Loucy (cell line): ENCODE measurements around the gene NDC1.

Source experiments
- H2AFZ ChIP-seq: fragments of 200-600 bp; sonication (generic); 2 replicates; pipeline ENCODE4 v1.6.0; 2016; ENCODE audit warnings: antibody characterized with exemption, mild to moderate bottlenecking, low read length, moderate library complexity
- H3F3A ChIP-seq: fragments of 200-600 bp; 2 replicates; pipeline ENCODE4 v1.6.0; 2016; ENCODE audit warnings: antibody characterized with exemption, low read depth, mild to moderate bottlenecking
- H3K27me3 ChIP-seq: fragments of 200-600 bp; sonication (generic); 2 replicates; pipeline ENCODE4 v1.6.1; 2014; ENCODE audit warnings: low read length, mild to moderate bottlenecking; ENCODE audit not compliant: insufficient read depth, poor library complexity, severe bottlenecking
- H3K36me3 ChIP-seq: fragments of 200-600 bp; sonication (generic); 2 replicates; pipeline ENCODE4 v1.6.1; 2016; ENCODE audit warnings: low read length; ENCODE audit not compliant: insufficient read depth
- H3K4me1 ChIP-seq: fragments of 200-600 bp; sonication (generic); 2 replicates; pipeline ENCODE4 v1.5.1; 2014; ENCODE audit warnings: low read length, mild to moderate bottlenecking; ENCODE audit not compliant: insufficient read depth, poor library complexity, severe bottlenecking
- H3K4me2 ChIP-seq: fragments of 200-600 bp; sonication (generic); 2 replicates; pipeline ENCODE4 v1.6.0; 2014; ENCODE audit warnings: antibody characterized with exemption, low read length, low read depth, mild to moderate bottlenecking; ENCODE audit not compliant: poor library complexity, severe bottlenecking
- H3K4me3 ChIP-seq: fragments of 200-600 bp; sonication (generic); 2 replicates; pipeline ENCODE4 v1.5.1; 2014; ENCODE audit warnings: low read length, mild to moderate bottlenecking, mixed read lengths; ENCODE audit not compliant: poor library complexity, severe bottlenecking
- H3K79me2 ChIP-seq: fragments of 200-600 bp; sonication (generic); 2 replicates; pipeline ENCODE4 v1.6.1; 2014; ENCODE audit warnings: low read length; ENCODE audit not compliant: insufficient read depth
- H3K9ac ChIP-seq: fragments of 200-600 bp; sonication (generic); 2 replicates; pipeline ENCODE4 v1.6.0; 2014; ENCODE audit warnings: mild to moderate bottlenecking, low read depth, low read length, moderate library complexity; ENCODE audit not compliant: poor library complexity, severe bottlenecking
- H3K9me2 ChIP-seq: fragments of 200-600 bp; sonication (generic); replicated peaks from 2 replicates; pipeline ENCODE4 v1.6.1; 2016; ENCODE audit warnings: low read depth, low read length, mixed read lengths
- H3K9me3 ChIP-seq: fragments of 200-600 bp; sonication (generic); 2 replicates; pipeline ENCODE4 v1.6.1; 2014; ENCODE audit warnings: mild to moderate bottlenecking, antibody characterized with exemption, low read length, low read depth; ENCODE audit not compliant: insufficient read depth
- H4K20me1 ChIP-seq: fragments of 200-600 bp; sonication (generic); 2 replicates; pipeline ENCODE4 v1.6.0; 2014; ENCODE audit warnings: antibody characterized with exemption, low read length, mild to moderate bottlenecking; ENCODE audit not compliant: insufficient read depth, poor library complexity, severe bottlenecking
- EZH2phosphoT487 ChIP-seq: fragments of 200-600 bp; IDR thresholded peaks from 2 replicates; pipeline ENCODE4 v1.6.1; 2018; ENCODE audit warnings: antibody characterized with exemption, mild to moderate bottlenecking, moderate library complexity, borderline replicate concordance
- TF ChIP-seq, protein P1 (sequence below): fragments of 200-600 bp; sonication (generic); conservative IDR thresholded peaks from 2 replicates; pipeline ENCODE4 v1.5.1; 2014; ENCODE audit warnings: mild to moderate bottlenecking, antibody characterized with exemption, low read length

The NDC1 gene

DNA sequence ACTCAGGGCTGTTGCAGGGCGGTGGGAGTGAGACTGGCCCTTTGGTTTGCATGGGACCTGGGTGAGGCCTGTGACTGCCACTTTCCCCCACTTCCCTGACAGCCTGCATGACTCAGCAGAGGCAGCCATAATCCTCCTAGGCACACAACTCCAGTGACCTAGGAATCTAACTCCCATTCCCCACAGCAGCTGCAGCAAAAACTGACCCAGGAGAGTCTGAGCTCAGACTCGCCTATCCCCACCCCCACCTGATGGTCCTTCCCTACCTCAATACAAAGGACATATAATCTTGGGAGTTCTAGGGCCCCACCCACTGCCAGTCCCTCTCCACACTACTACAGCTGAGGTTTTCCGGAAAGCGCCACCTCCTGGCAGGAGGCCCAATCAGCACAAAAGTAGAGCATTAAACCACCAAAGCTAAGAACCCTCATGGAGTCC, 26.7 kb downstream of the NDC1 start:
- H3K9ac ChIP-seq = no peak overlapping the region
- H3K4me2 ChIP-seq = no peak overlapping the region
- TF ChIP-seq EZH2phosphoT487 = no peak
- TF ChIP-seq, protein P1, sequence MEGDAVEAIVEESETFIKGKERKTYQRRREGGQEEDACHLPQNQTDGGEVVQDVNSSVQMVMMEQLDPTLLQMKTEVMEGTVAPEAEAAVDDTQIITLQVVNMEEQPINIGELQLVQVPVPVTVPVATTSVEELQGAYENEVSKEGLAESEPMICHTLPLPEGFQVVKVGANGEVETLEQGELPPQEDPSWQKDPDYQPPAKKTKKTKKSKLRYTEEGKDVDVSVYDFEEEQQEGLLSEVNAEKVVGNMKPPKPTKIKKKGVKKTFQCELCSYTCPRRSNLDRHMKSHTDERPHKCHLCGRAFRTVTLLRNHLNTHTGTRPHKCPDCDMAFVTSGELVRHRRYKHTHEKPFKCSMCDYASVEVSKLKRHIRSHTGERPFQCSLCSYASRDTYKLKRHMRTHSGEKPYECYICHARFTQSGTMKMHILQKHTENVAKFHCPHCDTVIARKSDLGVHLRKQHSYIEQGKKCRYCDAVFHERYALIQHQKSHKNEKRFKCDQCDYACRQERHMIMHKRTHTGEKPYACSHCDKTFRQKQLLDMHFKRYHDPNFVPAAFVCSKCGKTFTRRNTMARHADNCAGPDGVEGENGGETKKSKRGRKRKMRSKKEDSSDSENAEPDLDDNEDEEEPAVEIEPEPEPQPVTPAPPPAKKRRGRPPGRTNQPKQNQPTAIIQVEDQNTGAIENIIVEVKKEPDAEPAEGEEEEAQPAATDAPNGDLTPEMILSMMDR = peak; percentile 64
- no peaks in the 10 kb centered on the region for H3F3A ChIP-seq
- H3K36me3 ChIP-seq = peaks cover 74% of the 10 kb centered on the region; the same call in 1 of the 2 replicates
- no peaks in the 10 kb centered on the region for H3K9me2 ChIP-seq
- no peaks in the 10 kb centered on the region for H3K4me1 ChIP-seq
- no peak overlapping the region for H3K4me3 ChIP-seq
- H2AFZ ChIP-seq = no peak overlapping the region
- peaks cover 8% of the 10 kb centered on the region; the same call in 1 of the 2 replicates for H3K79me2 ChIP-seq
- peaks cover 4% of the 10 kb centered on the region for H4K20me1 ChIP-seq
- H3K27me3 ChIP-seq = no peaks in the 10 kb centered on the region
- no peaks in the 10 kb centered on the region for H3K9me3 ChIP-seq

DNA sequence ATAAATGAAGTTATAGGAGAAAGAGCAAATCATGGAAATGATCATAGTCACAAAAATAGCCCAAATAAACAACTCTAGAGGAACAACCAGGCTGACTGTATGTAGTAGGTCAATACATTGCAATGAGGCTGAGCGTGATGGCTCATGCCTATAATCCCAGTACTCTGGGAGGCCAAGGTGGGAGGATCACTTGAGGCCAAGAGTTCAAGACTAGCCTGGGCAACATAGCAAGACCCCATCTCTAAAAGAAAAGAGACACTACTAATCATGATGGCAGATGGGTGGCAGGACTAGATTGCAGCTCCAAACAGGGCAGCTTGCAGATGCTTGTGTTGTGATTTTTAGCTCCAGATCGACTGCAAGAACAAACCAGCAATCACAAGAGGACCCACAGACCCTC, 27.6 kb downstream of the NDC1 start:
- Histone ChIP-seq H3K27me3 (no peaks in the 10 kb centered on the region), H3K9me2 (no peaks in the 10 kb centered on the region), H3K36me3 (peaks cover 76% of the 10 kb centered on the region; the same call in 1 of the 2 replicates), H3K9ac (no peak overlapping the region), H3K79me2 (peaks cover 8% of the 10 kb centered on the region; the same call in 1 of the 2 replicates), H3K9me3 (no peaks in the 10 kb centered on the region), H3F3A (no peaks in the 10 kb centered on the region), H3K4me3 (no peak overlapping the region), H4K20me1 (peaks cover 4% of the 10 kb centered on the region), H3K4me2 (no peak overlapping the region), H2AFZ (no peak overlapping the region), H3K4me1 (no peaks in the 10 kb centered on the region)
- TF ChIP-seq, protein P1 = no peak
- TF ChIP-seq EZH2phosphoT487 = no peak

DNA sequence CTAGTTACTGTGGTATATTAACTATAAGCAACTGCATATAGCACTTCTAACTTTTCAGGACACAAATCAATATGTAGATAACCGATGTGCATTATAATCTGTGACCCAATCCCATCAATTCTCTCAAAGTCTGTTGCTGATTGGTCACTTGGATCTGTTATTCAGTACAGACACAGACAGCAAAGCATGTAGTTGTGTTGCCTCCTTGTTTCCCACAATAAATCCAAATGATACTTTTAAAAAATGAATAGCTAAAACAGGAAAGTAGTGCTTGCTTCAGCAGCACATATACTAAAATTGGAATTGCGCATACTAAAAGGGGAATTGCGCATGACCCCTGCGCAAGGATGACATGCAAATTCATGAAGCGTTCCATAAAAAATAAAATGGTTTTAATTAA, 28.1 kb downstream of the NDC1 start:
- no peak overlapping the region for H3K4me2 ChIP-seq
- peaks cover 76% of the 10 kb centered on the region; the same call in 1 of the 2 replicates for H3K36me3 ChIP-seq
- H3K9me3 ChIP-seq = no peaks in the 10 kb centered on the region
- H4K20me1 ChIP-seq = peaks cover 4% of the 10 kb centered on the region
- no peak overlapping the region for H2AFZ ChIP-seq
- no peak overlapping the region for H3K9ac ChIP-seq
- H3K4me1 ChIP-seq = no peaks in the 10 kb centered on the region
- no peaks in the 10 kb centered on the region for H3K27me3 ChIP-seq
- peaks cover 8% of the 10 kb centered on the region; the same call in 1 of the 2 replicates for H3K79me2 ChIP-seq
- no peaks in the 10 kb centered on the region for H3K9me2 ChIP-seq
- no peak overlapping the region for H3K4me3 ChIP-seq
- no peaks in the 10 kb centered on the region for H3F3A ChIP-seq
- no peak for TF ChIP-seq EZH2phosphoT487
- TF ChIP-seq, protein P1 = no peak
